Right ventricle myocardium superior (tissue), 1 donor: ENCODE data around the gene C5AR1. TPM values are rescaled to one million over a fixed set of nuclear protein-coding genes. Genes with fewer than 3 reads are reported as not detected.
"Not testable (repeated sequence)": the region's sequence is repeated elsewhere in the genome, so short reads cannot be mapped to it uniquely, and the experiment has no call there.

Source experiments
- ATAC-seq: fragments of 200-7000 bp; cut with Tn5 transposase; one replicate; pipeline ENCODE4 v1.9.1; 2020; ENCODE audit warnings: mild to moderate bottlenecking; ENCODE audit not compliant: poor library complexity
- DNase-seq: peaks from one replicate; pipeline ENCODE4 v3.0.0-alpha.2; 2020
- intact Hi-C: fragments of 100-400 bp; cut with DNase I; formaldehyde crosslinking; loops from one replicate; pipeline ENCODE4 v1.11.2; 2022
- total RNA-seq: library from RNA; stranded (reverse); fragmentation: NEBNext Ultra II Directional; extraction: Animal tissue kit (Norgen Biotek cat#: 25700); gene quantifications from one replicate; pipeline ENCODE4 v1.2.1, GENCODE V29; 2021
- donor health status: DM: no; HTN: yes; CAD: no; lungs with severe emphysema.

Gene C5AR1
- total RNA-seq, 1 donor from 2014 or later: 3.4 TPM

GRCh38 chr19:47352095-47352494 lies 42.4 kb downstream of the C5AR1 start:
- DNase-seq (no peak), ATAC-seq (no peak)
- intact Hi-C loops: no loop called here

- DNase-seq: peak; percentile 68
These were observed 43.6 kb downstream of the C5AR1 start for GRCh38 chr19:47353307-47353712.

GRCh38 chr19:47356900-47357299 lies 47.2 kb downstream of the C5AR1 start:
- no peak for ATAC-seq
- DNase-seq: no peak
- intact Hi-C loops: no loop called here

More at GRCh38 chr19:47353307-47353712, 43.6 kb downstream of the C5AR1 start:
- ATAC-seq: peak; percentile 17
- intact Hi-C loops: no loop called here

- no peak for ATAC-seq
- no peak for DNase-seq
- intact Hi-C loops: no loop called here
These were observed 48.4 kb downstream of the C5AR1 start for GRCh38 chr19:47357788-47358680.

- intact Hi-C loops: no loop called here
- no peak for ATAC-seq
- no peak for DNase-seq
These were observed 49.3 kb downstream of the C5AR1 start for GRCh38 chr19:47358936-47359335.

GRCh38 chr19:47362321-47362720 lies 52.7 kb downstream of the C5AR1 start:
- intact Hi-C loops: no loop called here
- ATAC-seq: no peak
- no peak for DNase-seq

GRCh38 chr19:47363758-47364531 lies 54.3 kb downstream of the C5AR1 start:
- intact Hi-C loops: no loop called here
- DNase-seq: no peak
- no peak for ATAC-seq

GRCh38 chr19:47365455-47365854 lies 55.8 kb downstream of the C5AR1 start:
- DNase-seq, intact Hi-C loops, ATAC-seq: not testable (repeated sequence)

GRCh38 chr19:47370045-47370611 lies 60.5 kb downstream of the C5AR1 start:
- peak; percentile 38 for ATAC-seq
- intact Hi-C loops: no loop called here
- no peak for DNase-seq

- ATAC-seq (no peak), DNase-seq (no peak)
- intact Hi-C loops: no loop called here
These were observed 61.6 kb downstream of the C5AR1 start for GRCh38 chr19:47371261-47371660.

Other genes with a start within 250 kb of the C5AR1 start
- gene ZC3H4, start 196.1 kb upstream of the C5AR1 start, total RNA-seq: 20.6 TPM
- gene SAE1, start 179.0 kb upstream of the C5AR1 start, total RNA-seq: 42.2 TPM
- 3.8 TPM for gene BBC3, start 78.7 kb upstream of the C5AR1 start, total RNA-seq
- 16.3 TPM for gene CCDC9, start 53.3 kb upstream of the C5AR1 start, total RNA-seq
- 10.4 TPM for gene INAFM1, start 35.0 kb upstream of the C5AR1 start, total RNA-seq
- gene C5AR2, start 22.3 kb downstream of the C5AR1 start, total RNA-seq: 0.78 TPM
- 6.4 TPM for gene DHX34, start 39.5 kb downstream of the C5AR1 start, total RNA-seq
- 3.1 TPM for gene MEIS3, start 109.7 kb downstream of the C5AR1 start, total RNA-seq
- 0.11 TPM for gene SLC8A2, start 162.0 kb downstream of the C5AR1 start, total RNA-seq
- gene KPTN, start 174.4 kb downstream of the C5AR1 start, total RNA-seq: 8.4 TPM
- 113 TPM for gene NAPA, start 205.2 kb downstream of the C5AR1 start, total RNA-seq